GM18867 (cell line): ENCODE data around the gene TPCN1.

Source experiments
- ATAC-seq: cut with Tn5 transposase; IDR thresholded peaks from one replicate; pipeline ENCODE4 v1.9.1; 2021; ENCODE audit warnings: mild to moderate bottlenecking, moderate library complexity; ENCODE audit not compliant: unreplicated experiment

Gene TPCN1

DNA sequence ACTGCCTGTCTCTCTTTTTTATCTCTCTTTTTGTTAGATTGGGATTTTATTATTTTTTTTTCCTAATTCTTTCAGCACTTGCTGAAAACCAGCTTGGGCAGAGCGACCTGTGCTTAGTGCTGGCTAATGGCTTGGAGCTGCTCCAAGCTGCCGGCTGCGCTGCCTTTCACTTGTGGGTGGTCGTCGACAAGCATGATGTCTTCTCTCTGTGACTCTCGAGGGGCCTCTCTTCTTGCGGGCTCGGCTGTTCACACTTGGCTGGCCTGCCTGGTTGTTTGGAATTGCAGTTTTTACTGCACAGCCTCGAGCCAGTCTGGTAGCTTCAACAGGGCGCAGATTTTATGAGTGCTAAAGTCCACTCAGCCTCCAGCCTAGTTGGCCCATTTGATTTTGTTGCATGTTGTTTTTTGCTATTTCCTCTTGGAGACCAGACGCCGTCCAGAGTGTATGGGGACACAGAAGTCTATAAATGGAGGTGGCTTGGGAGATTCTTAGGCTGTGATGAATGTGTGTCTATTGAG, 18.6 kb downstream of the TPCN1 start:
- ATAC-seq, result no peak

DNA sequence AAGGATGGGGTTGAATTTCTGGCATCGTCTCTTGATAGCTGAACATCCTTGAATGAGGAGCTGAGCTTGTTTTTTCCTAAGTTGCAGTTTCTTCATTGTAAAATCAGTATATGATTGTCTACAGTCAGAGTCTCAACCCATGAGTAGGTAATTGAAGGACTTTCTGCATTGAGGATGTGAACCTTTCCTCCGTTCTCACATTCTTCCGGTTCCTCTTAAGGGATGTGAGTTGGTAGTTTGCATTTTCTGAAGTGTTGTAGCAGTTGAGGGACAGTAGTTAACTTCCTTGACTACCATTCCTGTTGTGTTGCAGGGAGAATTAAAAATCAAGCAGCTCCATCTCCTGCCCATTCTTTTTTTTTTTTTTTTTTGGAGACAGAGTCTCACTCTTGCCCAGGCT, 19.1 kb downstream of the TPCN1 start:
- peak; percentile 57 for ATAC-seq

DNA sequence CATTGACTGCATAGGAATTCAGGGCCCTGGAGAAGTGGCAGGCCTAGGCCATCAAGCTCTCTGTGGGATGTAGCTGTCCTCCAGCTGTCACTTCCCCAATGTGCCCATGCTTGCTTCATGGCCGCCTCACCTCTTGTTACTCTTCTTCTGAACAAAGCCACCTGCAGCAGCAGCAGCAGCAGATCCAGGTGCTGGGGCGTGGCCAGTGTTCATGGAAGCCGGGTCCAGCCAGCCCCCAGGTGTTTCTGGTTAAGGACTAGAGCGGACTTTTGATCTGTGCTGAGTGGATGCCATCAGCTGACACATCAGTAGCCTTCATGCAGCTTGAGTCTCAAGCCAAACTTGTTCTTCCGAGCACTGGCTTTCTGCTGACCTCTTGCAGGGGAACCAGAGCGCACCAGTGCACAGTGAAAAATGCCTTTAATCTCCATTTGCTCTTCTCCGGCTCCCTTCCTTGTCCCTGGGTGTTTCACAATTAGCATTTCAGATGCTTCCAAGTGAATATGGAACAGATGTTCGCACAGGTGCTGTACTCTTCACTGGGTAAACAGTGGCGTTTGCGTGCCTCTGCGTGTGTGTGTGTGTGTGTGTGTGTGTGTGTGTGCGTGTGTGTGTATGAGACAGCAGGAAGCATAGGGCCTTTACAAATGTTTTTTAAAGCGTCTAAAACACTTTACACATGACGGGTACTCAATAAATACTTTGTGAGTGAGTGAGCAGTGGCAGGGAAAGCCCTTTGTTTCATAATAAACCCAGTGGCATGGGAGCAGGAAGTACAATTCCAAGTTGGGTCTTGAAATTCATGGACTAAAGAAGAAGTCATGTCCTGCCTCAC, 20.1 kb downstream of the TPCN1 start:
- no peak for ATAC-seq

DNA sequence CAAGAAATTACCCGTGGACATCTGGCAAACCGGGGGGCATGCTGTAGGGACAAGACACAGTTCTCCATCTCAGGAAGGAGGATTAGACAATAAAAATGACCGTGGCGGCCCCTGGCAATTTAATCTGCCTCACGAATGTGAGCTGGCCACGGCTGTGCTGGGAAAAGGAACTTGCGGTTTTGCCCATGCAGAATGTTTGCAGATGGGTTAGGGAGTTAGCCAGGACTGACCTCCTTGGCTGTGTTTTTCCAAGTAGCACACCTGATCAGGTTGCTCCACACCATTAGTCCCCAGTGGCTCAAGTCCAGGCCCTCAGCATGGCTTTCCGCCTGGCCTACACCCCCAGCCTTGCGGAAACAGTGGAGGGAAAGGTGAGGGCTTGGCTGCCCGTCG, 20.8 kb downstream of the TPCN1 start:
- no peak for ATAC-seq

DNA sequence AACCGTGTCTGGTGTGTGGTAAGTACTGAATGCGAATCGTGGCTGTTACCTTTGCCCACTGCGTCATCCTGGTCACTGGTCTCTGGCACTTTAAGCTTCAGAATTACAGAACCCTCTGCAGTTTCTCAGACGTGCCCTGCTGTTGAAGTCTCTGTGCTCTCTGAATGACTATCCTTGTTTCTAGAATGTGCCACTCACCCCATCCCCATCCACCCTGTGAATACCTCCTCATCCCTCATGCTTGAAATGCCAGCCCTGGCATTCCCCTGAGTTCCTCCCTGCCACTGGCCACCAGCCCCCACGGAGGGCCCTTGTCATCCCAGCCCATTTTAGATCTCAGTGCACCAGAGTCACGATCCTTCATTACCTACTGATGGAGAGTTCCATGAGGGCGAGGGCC, 21.3 kb downstream of the TPCN1 start:
- no peak for ATAC-seq

DNA sequence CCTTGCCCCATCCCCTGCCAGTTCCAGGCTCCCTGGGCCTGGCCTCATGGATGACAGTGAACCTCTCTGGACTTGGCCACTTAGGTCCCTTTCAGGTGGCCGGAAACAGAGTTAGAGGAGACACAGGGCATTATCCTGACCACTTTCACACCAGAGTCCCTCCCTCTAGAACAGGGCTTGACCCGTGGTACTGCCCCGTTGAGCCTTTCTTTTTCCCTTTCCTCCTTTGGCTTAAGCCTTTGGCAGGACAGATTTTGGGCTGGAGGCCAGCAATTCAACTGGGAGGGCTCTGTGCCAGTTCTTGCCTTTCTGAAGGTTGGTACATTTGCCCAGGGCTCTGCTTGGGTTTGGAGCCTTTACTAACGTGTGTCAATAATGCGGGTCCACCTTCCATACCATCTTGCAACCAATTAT, 22.8 kb downstream of the TPCN1 start:
- ATAC-seq, result no peak

DNA sequence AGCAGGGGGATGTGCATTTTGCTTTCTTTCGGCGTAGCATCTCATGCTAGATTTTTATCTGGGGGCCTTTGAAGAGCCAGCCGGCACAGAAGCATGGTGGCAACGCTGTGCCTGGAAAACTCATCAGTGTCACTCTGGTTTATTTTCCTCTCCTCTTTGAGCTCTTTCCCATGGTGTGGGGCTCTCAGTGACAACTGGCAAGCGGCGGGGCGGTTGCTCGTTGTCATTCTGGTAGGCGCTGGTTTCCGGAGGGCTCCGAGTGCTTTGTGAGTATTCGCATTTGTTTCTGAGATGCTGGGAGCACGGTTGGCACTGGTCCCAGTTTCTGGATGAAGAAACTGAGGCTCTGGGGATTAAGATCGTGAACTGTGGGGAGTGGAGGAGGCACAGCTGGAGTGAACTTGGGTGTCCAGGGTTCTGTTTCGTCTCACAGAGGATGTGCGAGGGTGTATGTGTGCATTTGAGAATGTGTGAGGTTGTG, 23.3 kb downstream of the TPCN1 start:
- no peak for ATAC-seq

DNA sequence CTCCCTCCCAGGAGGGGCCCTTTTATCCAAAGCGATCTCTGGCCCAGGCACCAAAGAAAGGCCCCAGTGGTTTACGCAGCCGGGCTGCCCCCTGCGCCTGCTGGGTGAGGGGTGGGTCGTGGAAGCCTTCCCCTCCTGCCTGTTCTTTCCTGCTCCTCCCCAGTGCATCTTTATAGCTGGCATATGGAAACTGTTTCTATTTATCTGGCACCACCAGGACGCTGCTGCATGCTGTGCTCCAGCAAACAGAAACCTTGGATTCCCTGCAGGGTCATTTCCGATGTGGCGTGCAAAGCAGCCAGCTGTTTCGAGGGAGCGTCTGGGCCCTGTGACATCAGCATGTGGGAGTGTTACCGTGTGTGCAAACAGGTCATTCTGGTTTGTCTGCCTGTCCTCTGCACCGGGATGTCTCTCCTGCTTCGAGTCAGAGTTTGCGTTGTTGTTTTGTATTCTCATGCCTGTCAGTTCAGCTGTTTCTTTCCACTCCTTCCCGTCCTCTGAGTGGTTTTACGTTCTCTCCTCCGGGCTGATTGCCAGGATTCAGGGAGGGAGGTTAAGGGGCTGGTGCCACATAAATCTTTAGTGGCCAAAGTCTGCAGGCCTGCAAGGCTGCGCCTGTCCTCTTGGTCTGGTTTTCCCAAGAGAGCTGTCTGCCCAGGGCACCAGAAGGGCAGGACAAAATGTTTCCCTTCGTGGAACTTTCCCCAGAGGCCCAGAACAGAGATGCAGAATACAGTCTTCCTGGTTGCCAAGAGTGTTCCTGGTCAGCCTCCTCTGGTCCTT, 24.6 kb downstream of the TPCN1 start:
- ATAC-seq, result no peak

DNA sequence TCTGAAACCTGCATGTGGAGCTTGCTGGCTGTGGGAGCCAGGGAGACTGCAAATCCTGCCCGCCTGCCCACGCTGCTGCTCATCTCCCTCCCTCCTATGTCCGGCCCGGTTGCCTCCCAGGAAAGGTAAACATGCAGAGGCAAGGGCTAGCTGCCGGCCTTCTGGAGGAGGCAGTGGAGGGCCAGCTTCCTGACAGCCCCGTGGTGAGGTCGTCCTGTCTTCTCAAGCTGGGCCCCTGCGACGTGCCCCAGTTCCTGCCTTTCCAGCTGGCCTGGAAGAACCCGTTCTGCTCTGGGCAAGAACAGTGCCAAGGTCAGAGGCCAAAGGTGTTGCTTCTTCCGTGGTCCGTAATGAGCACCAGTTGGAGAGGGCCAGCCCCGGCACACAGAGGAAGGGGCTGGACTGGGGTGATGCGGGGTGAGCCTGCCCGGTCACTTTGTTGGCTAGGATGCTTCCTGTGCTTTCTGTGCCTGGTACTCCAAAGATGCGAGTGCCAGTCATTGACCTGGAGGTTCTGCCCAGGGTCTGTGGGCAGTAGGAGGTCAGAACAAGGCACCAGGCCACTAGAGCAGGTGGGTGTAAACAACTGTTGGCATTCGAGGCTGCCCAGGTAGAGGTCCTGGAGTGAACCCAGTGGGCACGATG, 25.3 kb downstream of the TPCN1 start:
- no peak for ATAC-seq

DNA sequence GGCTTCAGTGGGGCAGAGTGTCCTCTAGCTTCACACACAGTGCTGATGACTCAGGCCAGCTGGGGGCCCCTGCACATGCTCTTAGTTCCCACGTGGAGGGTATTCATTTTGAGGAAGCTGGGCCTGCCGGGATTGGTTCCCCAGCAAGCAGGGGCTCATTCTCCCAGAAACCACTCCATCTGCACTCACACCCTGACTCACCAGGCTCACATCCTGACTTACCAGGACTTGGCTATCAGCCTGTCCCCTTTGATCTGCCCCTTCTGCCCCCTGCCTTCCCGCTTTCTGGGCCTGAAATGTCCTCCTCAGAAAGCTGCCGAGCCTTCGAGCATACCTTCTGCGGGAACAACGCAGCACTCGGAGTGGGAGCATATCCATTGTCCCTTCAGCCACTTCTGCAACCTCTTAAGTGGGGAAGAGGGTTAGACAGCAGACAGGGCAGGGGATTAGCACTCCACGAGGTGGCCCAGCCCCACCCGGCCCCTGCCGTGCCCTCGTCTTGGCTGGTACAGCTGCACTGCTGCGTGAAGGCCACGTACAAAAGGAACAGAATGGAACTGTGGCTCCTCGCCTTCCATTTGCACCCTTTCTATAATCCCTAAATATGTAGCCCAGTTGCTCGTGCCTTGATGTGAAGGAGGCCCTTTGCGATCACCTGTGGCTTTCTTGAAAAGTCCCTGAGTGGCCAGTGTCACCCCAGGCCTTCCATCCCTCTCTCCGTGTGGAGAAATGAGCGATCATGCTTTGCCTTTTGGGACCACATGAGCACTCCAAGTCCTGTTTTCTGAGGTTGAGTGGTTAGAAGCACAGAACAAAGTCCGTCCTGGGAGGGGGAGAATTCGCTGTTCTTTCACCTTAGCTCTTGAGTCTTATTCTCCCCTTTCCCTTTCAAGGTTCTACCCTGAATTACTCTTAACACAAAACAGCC, 26.1 kb downstream of the TPCN1 start:
- ATAC-seq, result no peak

DNA sequence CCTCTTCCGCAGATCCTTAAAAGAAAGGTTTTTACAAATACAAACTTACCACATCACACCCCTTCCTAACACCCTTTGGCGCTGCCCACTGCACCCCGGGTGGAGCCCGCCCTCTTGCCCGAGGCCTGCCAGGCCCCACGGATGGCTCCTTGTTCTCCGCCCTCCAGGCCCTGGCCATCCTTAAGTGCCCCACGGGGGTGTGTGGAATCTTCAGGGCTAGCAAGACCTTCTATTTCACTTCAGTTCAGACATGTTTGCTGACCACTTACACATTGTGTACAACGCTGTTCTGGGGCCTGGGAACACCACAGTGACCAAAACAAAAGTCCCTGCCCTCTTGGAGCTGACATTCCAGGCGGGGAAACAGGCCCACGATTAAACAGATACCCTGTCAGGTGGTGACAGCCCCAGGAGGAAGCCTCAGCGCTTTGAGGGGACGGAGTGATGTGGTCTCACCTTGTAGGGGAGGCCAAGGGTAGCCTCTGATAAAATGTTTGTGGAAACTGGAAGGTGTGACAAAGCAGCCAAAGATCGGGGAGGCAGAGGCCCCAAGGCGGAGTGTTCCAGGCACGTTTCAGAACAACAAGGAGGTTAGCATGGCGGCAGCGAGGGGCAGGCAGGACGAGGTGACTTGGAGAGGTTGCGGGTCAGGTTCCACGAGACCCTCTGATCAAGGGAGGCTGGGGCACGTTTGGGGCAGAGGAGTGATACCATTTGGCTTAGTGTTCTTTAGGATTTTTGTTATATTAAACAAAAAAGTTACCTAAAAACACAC, 27.0 kb downstream of the TPCN1 start:
- ATAC-seq, result no peak

DNA sequence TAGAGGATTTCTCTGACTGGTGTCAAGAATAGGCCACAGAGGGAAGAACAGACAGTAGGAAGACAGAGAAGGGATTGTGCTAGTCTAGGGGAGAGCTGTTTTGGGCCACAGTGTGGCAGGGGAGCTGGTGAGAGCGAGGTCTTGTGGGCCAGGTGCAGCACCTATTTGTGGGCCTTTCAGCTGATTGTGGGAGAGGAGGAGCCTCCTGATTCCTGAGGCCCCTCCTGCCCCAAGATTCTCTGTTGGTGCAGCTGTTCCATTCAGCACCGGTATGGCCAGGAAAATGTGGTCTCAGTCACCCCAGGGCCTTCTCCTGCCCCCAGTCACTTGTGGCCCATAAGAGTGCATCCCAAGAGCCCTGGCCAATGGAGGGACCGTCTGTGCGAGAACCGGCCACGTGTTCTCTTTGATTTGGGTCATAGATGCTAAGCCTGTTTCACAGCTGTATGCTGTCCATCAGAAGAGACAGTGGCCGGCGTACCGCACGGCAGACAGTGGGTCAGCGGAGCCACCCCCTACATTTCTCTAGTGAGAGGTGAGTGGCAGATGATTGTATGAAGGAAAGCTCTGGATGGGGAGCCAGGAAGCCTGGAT, 27.7 kb downstream of the TPCN1 start:
- ATAC-seq, result no peak

DNA sequence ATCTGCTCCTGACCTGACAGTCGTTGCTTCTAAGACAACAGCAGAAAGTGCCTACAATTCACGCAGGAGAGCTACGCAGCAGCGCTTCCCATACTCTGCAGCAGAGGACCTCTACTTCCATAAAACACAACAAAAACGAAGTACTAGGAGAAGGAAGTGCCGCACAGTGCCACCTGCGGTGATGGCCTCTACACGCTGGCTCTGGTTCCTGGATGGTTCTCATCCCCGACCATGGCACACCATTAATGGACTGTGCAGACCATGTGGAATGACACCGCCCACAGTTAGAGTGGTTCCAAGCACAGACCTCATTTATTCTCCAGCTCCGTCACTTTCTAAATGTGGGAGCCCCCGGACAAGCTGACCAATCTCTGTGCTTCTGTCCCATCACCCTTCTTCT, 28.3 kb downstream of the TPCN1 start:
- no peak for ATAC-seq

DNA sequence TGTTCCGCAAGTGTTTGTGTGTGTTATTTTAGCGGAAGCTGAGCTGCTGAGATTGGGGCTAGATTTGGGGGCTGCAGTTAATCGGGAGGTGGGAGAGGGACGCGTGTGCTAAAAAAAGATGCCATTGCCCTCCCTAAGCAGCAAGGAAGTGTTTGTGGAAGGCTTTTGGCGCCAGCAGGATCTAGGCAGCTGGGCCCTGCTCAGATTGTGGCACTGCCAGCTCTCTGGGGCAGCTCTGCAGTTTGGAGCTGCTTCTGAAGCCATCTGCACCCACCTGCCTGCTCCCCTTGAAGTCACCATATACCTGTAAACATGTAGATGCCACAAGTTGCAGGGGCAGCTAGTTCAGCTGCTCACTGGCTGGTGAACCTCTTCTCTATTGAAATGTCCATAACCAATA, 28.8 kb downstream of the TPCN1 start:
- no peak for ATAC-seq

DNA sequence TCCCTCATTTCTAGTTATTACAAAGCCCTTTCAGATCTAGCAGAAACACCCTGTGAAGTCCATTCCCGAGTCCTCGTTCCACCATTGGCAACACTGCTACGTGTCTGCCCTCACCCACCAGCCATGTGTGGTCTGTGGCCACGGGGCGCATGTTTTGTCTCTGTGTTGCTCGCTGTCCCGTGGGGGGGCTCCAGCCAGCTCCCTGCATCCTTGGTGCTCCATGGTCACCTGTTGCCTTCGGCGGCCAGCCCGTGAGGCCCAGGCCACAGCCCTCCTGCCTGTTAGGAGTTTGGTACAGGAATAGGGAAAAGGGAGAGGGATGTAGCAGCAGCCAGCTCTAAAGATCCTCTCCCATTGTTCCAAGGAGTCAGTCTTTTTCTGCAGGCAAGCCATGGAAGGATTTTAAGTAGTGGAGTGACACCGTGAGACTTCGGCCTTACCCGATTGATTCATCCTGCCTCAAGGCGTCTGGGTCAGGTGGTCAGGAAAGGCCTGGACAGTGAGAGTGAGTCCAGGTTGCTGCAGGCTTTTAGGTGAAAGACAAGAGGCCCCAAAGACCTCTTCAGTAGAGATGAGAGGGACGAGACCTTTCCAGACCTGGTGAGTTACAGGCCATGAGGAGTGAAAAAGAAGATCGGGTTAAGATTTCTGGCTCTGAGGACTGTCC, 30.3 kb downstream of the TPCN1 start:
- no peak for ATAC-seq

DNA sequence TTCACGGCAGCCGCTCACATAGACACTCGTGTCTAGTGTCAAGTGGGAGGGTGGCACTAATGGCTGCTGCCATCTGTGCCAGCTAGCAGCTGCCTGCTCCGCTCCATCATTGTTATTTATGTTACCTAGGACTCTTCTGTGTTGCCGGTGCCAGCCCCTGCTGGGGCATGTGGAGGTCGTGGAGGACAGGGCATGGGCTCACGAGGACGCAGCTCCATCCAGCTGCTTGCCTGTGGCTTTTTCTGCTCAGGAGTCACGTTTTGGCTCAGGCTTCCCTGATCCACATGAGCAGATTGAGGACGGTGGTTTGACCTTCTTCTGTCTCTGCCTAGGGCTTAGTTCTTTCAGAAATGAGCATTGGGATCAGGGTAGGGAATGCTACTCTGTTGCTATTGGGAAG, 31.2 kb downstream of the TPCN1 start:
- ATAC-seq, result no peak

DNA sequence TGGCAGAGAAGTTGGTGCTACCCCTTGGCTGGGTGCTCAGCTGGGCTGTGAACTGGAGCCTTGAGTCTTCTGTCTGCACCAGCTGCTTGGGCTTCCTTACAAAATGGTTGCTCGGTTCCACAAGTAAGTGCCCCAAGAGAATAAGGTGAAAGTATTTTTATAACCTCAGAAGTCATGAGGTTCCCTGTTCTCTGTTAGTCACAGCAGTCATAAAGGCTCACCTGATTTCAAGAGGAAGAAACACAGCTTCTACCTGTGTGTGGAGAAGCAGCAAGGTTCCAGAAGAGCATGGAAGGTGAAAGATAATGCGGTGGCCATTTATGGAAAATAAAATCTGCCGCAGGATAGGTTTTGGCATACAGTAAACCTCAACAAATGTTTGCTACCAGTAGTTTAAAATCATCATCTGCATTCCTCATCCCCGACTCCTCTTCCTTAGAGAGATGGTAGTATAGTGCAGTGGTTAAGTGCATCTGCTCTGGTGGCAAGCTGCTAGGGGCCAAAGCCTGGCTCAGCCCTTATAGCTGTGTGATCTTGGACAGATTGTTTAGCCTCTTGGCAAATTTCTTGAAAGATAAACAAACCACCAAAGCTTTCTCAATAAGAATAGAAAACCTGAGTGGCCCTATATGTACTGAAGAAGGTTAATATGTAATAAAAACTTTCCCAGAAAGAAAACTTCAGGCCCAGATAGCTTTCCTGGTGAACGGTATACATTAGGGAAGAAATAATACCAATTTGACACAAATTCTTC, 32.4 kb downstream of the TPCN1 start:
- no peak for ATAC-seq

DNA sequence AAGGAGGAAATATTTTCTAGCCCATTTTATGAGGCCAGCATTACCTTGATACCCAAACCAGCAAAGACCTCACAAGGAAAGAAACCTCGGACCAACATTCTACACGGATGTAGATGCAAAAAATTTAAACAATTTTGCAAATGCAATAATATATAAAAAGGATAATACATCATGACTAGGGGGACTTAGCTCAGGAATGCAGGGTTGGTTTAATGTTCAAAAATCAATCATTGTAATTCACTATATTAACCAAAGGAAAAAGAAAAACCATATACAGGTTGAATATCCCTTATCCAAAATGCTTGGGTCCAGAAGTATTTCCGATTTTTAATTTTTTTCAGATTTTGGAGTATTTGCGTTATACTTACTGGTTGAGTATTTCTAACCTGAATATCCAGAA, 33.0 kb downstream of the TPCN1 start:
- no peak for ATAC-seq
